ENCODE measurements around the gene EPHA7. TPM values are rescaled to one million over a fixed set of nuclear protein-coding genes. Genes with fewer than 3 reads are reported as not detected.

Gene EPHA7
- total RNA-seq, 1 experiment from 2014 or later, result not detected

GRCh38 chr6:93235775-93236174 lies 183.6 kb downstream of the EPHA7 start:
- Histone ChIP-seq H3K9me3 (no peaks in the 10 kb centered on the region), H3K27me3 (replicated peaks; ENCODE audit: control insufficient read depth, insufficient read depth, low read length) (no peaks in the 10 kb centered on the region), H3K36me3 (ENCODE audit: control insufficient read depth, insufficient read depth, low read length) (no peaks in the 10 kb centered on the region), H3K4me3 (ENCODE audit: low read depth, low read length) (no peak overlapping the region), H3K4me1 (no peaks in the 10 kb centered on the region)
- intact Hi-C loops (cut with micrococcal nuclease; ENCODE audit: unreplicated experiment), result no loop called here
- DNase-seq, result no peak
- Mint-ChIP-seq H3K9me3 (ENCODE audit: unreplicated experiment) (no peaks in the 10 kb centered on the region), H3K36me3 (ENCODE audit: insufficient read depth, unreplicated experiment) (no peaks in the 10 kb centered on the region), H3K4me3 (ENCODE audit: unreplicated experiment) (no peak overlapping the region), H3K27me3 (ENCODE audit: insufficient read depth, unreplicated experiment) (peaks cover 4% of the 10 kb centered on the region), H3K27ac (ENCODE audit: unreplicated experiment) (no peak overlapping the region), H3K4me1 (ENCODE audit: low read depth, unreplicated experiment) (no peaks in the 10 kb centered on the region)
- TF ChIP-seq CTCF (IDR thresholded peaks at IDR 0.05; ENCODE audit: insufficient read depth in 1 of 2, low read depth in 1 of 2, low read length in 1 of 2, severe bottlenecking in 1 of 2, unreplicated experiment in 1 of 2), result no peak
- ChIA-PET POLR2A (no interaction called here), CTCF (no interaction called here)
- BruUV-seq (replicated peaks), result no TSS peak

GRCh38 chr6:93226822-93227221 lies 192.5 kb downstream of the EPHA7 start:
- Mint-ChIP-seq H3K27me3 (ENCODE audit: insufficient read depth, unreplicated experiment) (no peaks in the 10 kb centered on the region), H3K27ac (ENCODE audit: unreplicated experiment) (no peak overlapping the region), H3K9me3 (ENCODE audit: unreplicated experiment) (no peaks in the 10 kb centered on the region), H3K4me3 (ENCODE audit: unreplicated experiment) (no peak overlapping the region), H3K36me3 (ENCODE audit: insufficient read depth, unreplicated experiment) (no peaks in the 10 kb centered on the region), H3K4me1 (ENCODE audit: low read depth, unreplicated experiment) (no peaks in the 10 kb centered on the region)
- H3K27me3 ChIP-seq (replicated peaks; ENCODE audit: control insufficient read depth, insufficient read depth, low read length), result no peaks in the 10 kb centered on the region
- no peaks in the 10 kb centered on the region for H3K36me3 ChIP-seq (ENCODE audit: control insufficient read depth, insufficient read depth, low read length)
- DNase-seq, result no peak
- POLR2A ChIA-PET, result no interaction called here
- no peaks in the 10 kb centered on the region for H3K9me3 ChIP-seq
- H3K4me1 ChIP-seq, result no peaks in the 10 kb centered on the region
- no TSS peak for BruUV-seq (replicated peaks)
- H3K4me3 ChIP-seq (ENCODE audit: low read depth, low read length), result no peak overlapping the region
- TF ChIP-seq CTCF (IDR thresholded peaks at IDR 0.05; ENCODE audit: insufficient read depth in 1 of 2, low read depth in 1 of 2, low read length in 1 of 2, severe bottlenecking in 1 of 2, unreplicated experiment in 1 of 2), result no peak
- intact Hi-C loops (cut with micrococcal nuclease; ENCODE audit: unreplicated experiment), result no loop called here
- CTCF ChIA-PET, result no interaction called here

- Mint-ChIP-seq H3K36me3 (ENCODE audit: insufficient read depth, unreplicated experiment) (no peaks in the 10 kb centered on the region), H3K4me3 (ENCODE audit: unreplicated experiment) (no peak overlapping the region), H3K27ac (ENCODE audit: unreplicated experiment) (no peak overlapping the region), H3K27me3 (ENCODE audit: insufficient read depth, unreplicated experiment) (peaks cover 4% of the 10 kb centered on the region), H3K4me1 (ENCODE audit: low read depth, unreplicated experiment) (no peaks in the 10 kb centered on the region), H3K9me3 (ENCODE audit: unreplicated experiment) (no peaks in the 10 kb centered on the region)
- no peak for TF ChIP-seq CTCF (IDR thresholded peaks at IDR 0.05; ENCODE audit: insufficient read depth in 1 of 2, low read depth in 1 of 2, low read length in 1 of 2, severe bottlenecking in 1 of 2, unreplicated experiment in 1 of 2)
- Histone ChIP-seq H3K27me3 (replicated peaks; ENCODE audit: control insufficient read depth, insufficient read depth, low read length) (no peaks in the 10 kb centered on the region), H3K4me1 (no peaks in the 10 kb centered on the region), H3K4me3 (ENCODE audit: low read depth, low read length) (no peak overlapping the region), H3K9me3 (no peaks in the 10 kb centered on the region), H3K36me3 (ENCODE audit: control insufficient read depth, insufficient read depth, low read length) (no peaks in the 10 kb centered on the region)
- CTCF ChIA-PET, result no interaction called here
- DNase-seq, result no peak
- BruUV-seq (replicated peaks), result no TSS peak
- intact Hi-C loops (cut with micrococcal nuclease; ENCODE audit: unreplicated experiment), result no loop called here
- POLR2A ChIA-PET, result no interaction called here
Measured at GRCh38 chr6:93222071-93222851, 197.1 kb downstream of the EPHA7 start.

Measured in Caco-2 (cell line).